CD4-positive, alpha-beta T cell treated with Interleukin-4 for 1 hour (primary cell): Measurements from ENCODE around the gene MED13L.
"Not testable (repeated sequence)": the region's sequence is repeated elsewhere in the genome, so short reads cannot be mapped to it uniquely, and the experiment has no call there.

Experiments used
- DNase-seq, 2 donors: peaks; one replicate each; pipeline ENCODE4 v3.0.0-alpha.2; 2020 to 2022

MED13L gene

GRCh38 chr12:116303066-116303465 lies 25.6 kb upstream of the MED13L start:
- DNase-seq = no peak

DNA sequence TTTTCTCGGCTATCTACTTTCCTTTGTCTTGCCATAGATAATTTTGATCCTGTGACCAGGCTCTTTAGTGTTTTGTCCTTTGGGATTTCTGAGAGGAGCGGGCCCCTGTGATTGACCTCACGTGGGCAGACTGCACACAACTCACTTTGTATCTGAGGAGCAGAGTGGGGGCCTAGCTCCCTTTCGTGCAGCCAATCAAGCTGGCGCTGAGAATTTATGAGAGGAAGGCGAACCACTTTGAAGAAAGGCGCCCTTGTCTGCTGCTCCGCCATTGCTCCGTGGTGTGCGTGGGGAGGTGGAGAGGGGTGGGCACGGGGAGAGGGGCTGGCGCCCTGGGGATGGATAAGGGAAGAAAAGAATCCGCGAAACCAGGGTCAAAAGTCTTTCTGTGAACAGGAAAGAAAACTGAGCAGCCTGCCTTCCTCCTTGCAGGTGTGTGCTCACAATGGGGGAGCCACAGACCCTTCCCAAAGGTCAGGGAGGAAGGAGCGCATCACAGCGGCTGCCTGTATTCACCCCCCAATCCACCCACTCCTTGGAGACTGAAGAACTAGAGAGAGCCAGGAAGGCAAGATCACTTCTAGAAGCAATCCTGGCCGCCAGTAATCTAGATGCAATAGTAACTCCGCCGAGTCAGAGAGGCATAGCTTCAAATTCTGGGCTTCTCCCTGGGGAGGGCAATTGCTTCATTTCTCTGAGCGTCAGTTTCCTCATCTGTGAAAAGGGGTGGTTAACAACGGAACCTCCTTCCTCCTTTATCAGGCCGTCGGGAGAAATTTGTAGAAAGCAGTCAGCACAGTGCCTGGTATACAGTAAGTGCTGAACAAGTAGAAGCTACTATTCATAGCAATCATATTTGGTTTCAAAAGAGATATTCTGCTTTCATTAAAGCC lies 24.9 kb upstream of the MED13L start:
- no peak for DNase-seq

GRCh38 chr12:116301621-116302020 lies 24.1 kb upstream of the MED13L start:
- DNase-seq = no peak

- DNase-seq = no peak
These were observed 22.3 kb upstream of the MED13L start for GRCh38 chr12:116299665-116300328.

DNA sequence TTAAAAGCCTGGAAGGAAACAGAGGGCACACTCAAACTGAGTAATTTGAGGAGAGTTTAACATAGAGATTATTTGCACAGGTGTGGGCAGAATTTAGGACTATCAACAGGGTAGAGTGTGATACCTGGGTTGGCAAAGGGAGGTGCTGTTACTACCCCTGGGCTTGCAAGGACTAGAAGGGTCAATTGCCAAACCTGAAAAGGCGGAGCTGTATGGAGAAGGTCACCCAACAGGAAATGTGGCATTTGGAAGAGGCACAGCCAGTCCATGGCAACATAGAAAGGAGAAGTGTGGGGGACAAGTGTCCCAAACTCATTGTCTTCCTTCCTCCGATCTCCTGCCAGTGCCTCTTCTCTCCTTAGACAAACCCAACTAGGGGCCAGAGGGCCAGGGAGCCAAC lies 21.6 kb upstream of the MED13L start:
- no peak for DNase-seq

GRCh38 chr12:116298578-116298977 lies 21.1 kb upstream of the MED13L start:
- no peak for DNase-seq

DNA sequence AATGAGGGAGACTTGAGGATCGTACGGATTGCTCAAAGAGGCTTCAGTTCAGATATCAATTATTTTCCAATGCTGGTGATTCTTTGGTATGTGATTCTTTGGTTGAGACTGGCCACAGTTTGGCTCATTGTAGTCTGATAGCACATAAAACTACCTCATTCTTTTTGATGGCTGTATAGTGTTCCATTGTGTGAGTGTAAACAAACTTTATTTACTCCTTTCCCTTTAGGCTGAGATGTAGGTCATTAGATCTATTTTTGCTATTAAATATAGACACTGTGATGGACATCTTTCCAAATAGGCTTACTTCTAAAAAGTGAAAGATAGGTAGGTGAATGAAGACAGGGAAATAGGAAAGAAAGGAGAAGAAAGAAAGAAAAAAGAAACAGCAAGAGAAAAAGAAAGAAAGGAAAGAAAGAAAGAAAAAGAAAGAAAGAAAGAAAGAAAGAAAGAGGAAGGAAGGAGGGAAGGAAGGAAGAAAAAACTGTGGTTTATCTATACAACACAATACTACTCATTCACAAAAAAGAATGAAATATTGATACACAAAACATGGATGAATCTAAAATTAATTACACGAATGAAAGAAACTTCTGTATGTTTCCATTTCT lies 19.8 kb upstream of the MED13L start:
- DNase-seq = no peak

GRCh38 chr12:116295327-116296263 lies 18.1 kb upstream of the MED13L start:
- no peak for DNase-seq

- DNase-seq = no peak
These were observed 17.1 kb upstream of the MED13L start for GRCh38 chr12:116294454-116295165.

DNA sequence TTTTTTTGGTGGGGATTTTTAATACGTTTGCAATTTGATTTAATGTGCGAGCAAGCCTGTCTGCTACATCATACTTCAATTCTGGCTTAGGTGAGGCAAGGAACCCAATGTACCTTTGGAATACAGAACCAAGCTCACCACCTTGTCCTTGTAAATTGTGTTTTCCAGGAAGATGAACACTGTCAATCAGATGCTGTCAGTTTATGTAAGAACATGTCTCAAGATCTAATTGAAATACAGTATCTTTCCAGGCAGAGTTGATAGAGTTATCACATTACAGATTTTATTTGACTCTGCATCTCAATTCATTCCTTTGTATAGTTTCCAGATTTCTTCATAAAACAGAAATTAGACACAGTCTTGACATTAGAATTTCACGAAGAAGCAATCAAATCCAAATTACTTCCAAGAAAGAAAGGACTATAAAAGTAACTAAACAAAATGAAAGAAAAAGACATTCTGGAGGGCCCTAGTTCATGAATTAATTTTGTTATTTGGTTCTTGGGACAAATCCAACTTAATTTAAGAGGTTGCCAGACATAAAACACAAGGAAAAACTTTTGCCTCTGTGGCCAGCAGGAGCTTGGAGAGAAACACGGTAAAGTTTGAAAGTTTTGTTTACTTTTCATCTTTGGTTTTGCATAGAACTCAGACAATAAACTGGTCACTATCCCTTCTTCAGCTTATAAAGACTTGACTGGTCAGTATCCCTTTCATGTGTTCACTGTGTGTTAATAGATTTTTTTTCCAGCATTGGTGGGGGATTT lies 16.4 kb upstream of the MED13L start:
- no peak for DNase-seq

DNA sequence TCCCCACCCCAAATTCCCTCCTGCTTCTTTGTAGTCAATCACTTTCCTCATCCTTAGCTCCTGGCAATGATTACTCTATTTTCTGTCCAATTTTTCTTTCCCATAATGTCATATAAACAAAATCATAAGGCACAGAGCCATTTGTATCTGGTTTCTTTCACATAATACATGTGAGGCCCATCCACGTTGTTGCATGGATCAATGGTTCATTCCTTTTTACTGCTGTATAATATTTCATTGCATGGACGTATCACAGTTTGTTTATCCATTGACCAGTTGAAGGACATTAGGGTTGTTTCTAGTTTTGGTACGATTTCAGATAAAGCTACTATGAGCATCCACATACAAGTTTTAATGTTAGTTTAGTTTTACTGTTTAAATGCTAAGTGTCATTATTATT lies 13.7 kb upstream of the MED13L start:
- DNase-seq = no peak

DNA sequence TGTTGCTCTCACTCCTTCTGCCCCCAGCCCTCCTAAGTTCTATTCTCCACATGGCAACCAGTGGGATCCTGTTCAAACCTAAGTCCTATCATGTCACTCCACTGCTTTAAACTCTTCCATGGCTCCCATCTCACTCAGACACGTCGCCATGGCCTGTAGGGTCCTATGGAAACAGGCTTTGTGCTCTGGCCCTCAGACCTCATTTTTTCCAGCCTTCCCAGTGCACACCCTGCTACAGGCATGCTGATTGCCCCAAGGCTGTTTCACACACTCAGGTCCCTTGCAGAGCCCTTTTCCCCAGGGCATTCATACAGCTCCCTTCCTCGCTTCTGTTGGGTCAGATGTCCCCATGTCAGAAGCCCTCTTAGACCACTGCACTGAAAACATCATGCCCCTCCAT lies 11.2 kb upstream of the MED13L start:
- no peak for DNase-seq

- no peak for DNase-seq
These were observed 10.4 kb upstream of the MED13L start for GRCh38 chr12:116287842-116288301.

DNA sequence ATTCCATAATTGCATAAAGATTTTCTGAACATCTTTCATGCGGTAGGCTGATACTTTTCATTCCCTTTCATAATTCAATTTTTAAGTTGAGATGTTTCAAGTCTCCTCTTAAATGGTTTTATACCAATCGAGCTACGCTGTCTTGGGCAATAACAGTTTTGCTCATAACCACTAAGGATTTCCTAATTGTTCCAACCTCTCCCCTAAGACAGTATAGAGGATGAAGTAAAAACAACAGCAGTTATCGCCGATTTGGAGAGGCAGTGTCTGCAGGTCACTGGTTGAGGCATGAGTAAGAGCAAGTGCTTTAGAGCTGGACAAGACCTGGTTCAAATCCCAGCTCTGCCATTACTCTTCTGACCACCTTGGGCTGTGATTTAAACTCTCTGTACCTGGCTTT lies 6.9 kb upstream of the MED13L start:
- DNase-seq = peak in 1 of 2 donors; percentile 42

DNA sequence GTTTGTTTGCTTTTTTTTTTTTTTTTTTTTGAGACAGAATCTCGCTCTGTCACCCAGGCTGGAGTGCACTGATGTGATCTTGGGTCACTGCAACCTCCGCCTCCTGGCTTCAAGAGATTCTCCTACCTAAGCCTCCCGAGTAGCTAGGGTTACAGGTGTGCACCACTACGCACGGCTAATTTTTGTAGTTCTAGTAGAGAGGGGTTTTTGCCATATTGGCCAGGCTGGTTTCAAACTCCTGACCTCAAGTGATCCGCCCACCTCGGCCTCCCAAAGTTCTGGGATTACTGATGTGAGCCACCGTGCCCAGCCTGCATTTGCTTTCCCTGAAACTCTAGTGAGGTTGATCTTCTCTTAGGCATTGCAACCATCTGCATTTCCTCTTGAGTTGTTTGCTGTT lies 6.4 kb upstream of the MED13L start:
- DNase-seq = not testable (repeated sequence)

GRCh38 chr12:116282371-116283286 lies 5.1 kb upstream of the MED13L start:
- no peak for DNase-seq

GRCh38 chr12:116280595-116281290 lies 3.2 kb upstream of the MED13L start:
- no peak for DNase-seq

GRCh38 chr12:116278667-116279066 lies 1.2 kb upstream of the MED13L start:
- no peak for DNase-seq

GRCh38 chr12:116278279-116278626 lies 760 bp upstream of the MED13L start:
- no peak for DNase-seq
